Left colon (tissue), 2 donors: ENCODE measurements around the gene OR6K6. TPM values are rescaled to one million over a fixed set of nuclear protein-coding genes. Genes with fewer than 3 reads are reported as not detected.

Experiments
- ATAC-seq: fragments of 200-7000 bp; cut with Tn5 transposase; one replicate; pipeline ENCODE4 v1.9.1; 2020; ENCODE audit warnings: mild to moderate bottlenecking, moderate library complexity
- DNase-seq, 2 donors: peaks; one replicate each; pipeline ENCODE4 v3.0.0-alpha.2; 2020
- intact Hi-C, 2 donors: fragments of 100-400 bp; cut with DNase I in 1 of 2; cut with micrococcal nuclease in 1 of 2; formaldehyde crosslinking; loops; one replicate each; pipeline versions ENCODE4 v1.11.2 to v1.14.0; 2022; cut with DNase I, micrococcal nuclease
- long read RNA-seq: library from polyadenylated mRNA; unstranded; transcript quantifications from one replicate; pipeline ENCODE4 v2.0.0, GENCODE V29; 2021
- total RNA-seq, 2 donors: library from RNA; stranded (reverse); fragmentation: NEBNext Ultra II Directional; extraction: Animal tissue kit (Norgen Biotek cat#: 25700); gene quantifications; one replicate each; pipeline ENCODE4 v1.2.1, GENCODE V29; 2021
- donor health status: DM: no; HTN: no; CAD: no.
- donor health status: DM: yes; HTN: yes; CAD: no.

Gene OR6K6
- total RNA-seq, result not detected
- long read RNA-seq, result 0 reads

DNA sequence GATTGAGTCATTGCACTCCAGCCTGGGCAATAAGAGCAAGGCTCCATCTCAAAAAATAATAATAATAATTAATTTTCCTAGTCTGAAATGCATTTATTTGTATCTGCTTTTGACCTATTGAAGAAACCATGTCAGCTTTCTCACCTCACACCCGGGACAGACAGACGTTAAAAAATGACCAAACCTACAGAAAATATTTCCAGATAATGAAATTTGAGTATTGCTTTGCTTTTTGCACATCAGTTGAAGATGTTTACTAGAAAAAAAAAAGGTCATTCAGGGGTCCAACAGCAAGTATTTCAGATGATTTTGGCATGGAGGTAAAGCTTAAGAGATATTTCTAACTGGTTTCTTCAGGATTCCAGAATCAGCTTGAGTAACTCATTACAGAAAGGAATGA, at the start of gene OR6K6:
Gene OR6K6 (plus strand): TSS at position 301 of the 400 bp plus-strand sequence. CDS start 168 bp downstream, outside the sequence.
- DNase-seq, result no peak
- no peak for ATAC-seq
- intact Hi-C loops, result no loop called here

GRCh38 chr1:158706096-158706495, 48.4 kb upstream of the OR6K6 start:
- DNase-seq (no peak), ATAC-seq (no peak)
- intact Hi-C loops, result no loop called here

GRCh38 chr1:158711098-158711497, 43.4 kb upstream of the OR6K6 start:
- intact Hi-C loops, result no loop called here
- DNase-seq (no peak), ATAC-seq (no peak)

DNA sequence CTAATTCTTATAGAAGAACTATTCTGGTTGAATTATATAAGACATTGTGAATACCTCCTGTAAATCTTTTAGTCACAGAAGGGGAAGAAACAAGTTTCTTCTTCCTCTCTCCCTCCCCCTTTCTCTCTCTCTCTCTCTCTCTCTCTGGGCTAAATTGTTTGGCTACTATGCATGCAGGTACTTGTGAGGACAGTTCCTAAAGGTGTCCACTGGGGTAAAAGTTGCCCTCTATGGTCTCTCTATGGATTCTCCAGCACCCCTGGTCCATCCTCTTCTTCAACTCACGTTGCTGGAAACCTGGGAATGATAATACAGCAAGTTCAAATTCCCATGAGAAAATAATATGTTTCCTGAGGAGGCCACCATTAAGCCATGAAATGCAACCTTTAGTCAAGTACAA, 39.8 kb upstream of the OR6K6 start:
- DNase-seq (no peak), ATAC-seq (no peak)
- intact Hi-C loops, result no loop called here

DNA sequence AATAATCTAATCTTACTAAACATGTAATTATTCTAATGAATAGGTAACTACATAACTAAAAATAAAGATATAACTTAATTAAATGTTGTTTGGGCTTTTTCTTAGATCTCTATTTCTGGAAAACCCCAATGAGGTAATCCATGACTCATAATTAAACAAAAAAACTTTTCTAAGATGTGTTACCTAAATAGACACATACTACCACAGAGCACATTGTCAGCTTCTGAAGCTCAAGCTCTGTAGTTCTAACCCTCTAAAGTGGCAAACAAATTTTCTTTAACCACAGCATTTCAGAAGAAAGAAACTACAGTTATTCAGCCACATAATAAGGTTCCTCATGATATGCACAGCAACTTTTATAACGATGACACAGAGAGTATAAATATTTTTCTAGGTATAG, 38.2 kb upstream of the OR6K6 start:
- intact Hi-C loops, result no loop called here
- DNase-seq (no peak), ATAC-seq (no peak)

DNA sequence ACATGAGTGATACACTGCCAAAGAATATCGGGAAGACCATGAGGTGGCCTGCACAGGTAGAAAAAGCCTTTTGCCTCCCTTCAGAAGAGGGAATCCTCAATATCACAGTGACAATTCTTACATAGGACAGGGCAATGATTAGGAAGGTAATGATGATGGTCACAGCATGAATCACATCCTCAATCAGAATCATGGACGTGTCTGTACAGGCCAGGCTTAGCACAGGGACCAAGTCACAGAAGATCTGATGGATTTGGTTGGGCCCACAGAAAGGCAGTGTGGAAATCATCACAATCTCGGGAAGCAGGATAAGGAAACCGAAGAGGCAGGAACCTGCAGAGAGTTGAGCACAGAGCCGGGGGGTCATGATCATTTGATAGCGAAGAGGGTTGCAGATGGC, 37.2 kb upstream of the OR6K6 start:
- no peak for ATAC-seq
- intact Hi-C loops, result no loop called here

GRCh38 chr1:158719664-158720063, 34.9 kb upstream of the OR6K6 start:
- no peak for DNase-seq
- ATAC-seq, result no peak
- intact Hi-C loops, result no loop called here

More for the DNA sequence above, 37.2 kb upstream of the OR6K6 start:
- DNase-seq, result no peak

DNA sequence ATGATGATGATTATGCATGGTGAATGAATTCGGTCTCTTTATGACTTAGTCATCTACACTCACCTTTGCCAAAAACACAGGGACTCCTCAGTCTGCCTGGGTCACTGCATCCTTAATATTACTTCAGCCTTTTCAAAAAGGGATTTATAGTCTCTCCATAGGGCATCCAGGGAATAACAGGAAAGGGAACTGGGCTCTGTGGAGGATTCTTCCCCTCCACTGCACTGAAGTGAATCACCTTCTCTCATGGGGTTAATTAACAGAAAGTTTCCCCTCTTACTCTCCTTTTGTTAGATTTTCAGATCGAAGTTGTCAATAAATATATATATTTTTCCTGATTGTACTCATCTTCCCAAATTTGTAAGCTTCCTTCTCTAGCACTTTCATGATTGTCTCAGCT, 33.9 kb upstream of the OR6K6 start, which contains the start of gene OR6K3:
Gene OR6K3 (minus strand): TSS at position 101 of the 400 bp plus-strand sequence. CDS start 2,605 bp downstream, outside the sequence.
- ATAC-seq (no peak), DNase-seq (no peak)
- intact Hi-C loops, result no loop called here

DNA sequence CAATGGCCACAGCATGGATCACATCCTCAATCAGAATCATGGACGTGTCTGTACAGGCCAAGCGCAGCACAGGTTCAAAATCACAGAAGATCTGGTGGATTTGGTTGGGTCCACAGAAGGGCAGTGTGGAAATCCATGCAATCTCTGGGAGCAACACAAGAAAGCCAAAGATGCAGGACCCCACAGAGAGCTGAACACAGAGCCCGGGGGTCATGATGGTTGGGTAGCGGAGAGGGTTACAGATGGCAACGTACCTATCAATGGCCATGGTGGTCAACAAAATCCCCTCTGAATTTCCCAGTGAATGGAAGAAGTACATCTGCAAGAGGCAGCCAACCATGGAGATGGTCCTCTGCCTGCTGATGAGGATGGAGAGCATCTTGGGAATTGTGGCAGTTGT, 30.1 kb upstream of the OR6K6 start:
- ATAC-seq, result no peak
- no peak for DNase-seq
- intact Hi-C loops, result no loop called here

DNA sequence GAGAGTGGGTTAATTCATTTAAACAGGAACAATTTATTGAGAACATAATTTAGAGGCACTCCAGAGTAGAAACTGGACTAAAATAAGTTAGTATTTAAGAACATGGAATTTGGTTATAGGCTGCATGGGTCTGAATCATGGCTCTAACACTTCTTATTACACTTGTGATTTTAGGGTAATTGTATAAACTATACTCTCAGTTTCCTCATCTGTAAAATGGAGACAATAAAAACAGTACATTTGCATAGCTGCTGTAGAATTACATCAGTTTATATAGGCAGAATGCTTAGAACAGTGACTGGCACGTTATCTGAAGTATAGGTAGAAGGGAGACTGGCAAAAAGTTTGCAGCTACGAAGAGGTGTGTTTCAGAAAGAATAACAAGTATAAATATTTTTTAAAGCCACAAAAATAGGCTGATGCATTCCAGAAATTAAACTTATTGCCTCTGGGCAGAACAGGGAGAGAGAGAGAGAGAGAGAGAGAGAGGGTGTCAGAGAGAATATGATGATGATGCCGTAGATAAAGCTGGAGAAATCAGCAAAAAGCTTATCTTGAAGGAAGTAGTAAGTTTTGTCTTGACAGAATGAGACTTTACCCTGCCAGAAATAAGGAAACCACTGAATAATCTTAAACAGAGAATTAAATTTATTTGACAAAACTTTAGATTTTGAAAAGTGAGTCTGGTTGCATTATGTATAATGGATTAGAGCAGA, 25.9 kb upstream of the OR6K6 start:
- DNase-seq (no peak), ATAC-seq (no peak)
- intact Hi-C loops, result no loop called here

GRCh38 chr1:158730453-158730852, 24.1 kb upstream of the OR6K6 start:
- ATAC-seq (no peak), DNase-seq (no peak)
- intact Hi-C loops, result no loop called here

DNA sequence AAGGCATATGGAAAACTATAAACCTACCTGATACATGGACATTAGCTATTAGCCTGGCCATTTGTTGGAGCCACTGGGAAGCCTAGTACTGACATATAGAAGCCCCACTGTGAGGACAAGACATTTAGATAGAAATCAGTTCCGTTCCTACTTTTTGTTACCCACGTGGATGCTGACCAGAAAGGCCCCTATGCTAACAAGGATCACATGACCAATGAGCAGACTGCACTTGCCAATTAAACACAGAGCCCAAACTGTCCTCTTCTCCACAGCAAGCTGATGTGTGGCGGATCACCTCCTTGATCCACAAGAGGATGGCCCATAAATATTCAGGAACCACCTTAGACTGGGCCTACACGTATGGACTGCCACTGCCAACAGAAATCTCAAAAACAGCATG, 22.8 kb upstream of the OR6K6 start:
- intact Hi-C loops, result no loop called here
- ATAC-seq (no peak), DNase-seq (no peak)

GRCh38 chr1:158732524-158732923, 22.0 kb upstream of the OR6K6 start:
- intact Hi-C loops, result no loop called here
- ATAC-seq (no peak), DNase-seq (no peak)

- ATAC-seq, result no peak
- intact Hi-C loops, result no loop called here
These were observed 18.7 kb upstream of the OR6K6 start for GRCh38 chr1:158735848-158736247.

DNA sequence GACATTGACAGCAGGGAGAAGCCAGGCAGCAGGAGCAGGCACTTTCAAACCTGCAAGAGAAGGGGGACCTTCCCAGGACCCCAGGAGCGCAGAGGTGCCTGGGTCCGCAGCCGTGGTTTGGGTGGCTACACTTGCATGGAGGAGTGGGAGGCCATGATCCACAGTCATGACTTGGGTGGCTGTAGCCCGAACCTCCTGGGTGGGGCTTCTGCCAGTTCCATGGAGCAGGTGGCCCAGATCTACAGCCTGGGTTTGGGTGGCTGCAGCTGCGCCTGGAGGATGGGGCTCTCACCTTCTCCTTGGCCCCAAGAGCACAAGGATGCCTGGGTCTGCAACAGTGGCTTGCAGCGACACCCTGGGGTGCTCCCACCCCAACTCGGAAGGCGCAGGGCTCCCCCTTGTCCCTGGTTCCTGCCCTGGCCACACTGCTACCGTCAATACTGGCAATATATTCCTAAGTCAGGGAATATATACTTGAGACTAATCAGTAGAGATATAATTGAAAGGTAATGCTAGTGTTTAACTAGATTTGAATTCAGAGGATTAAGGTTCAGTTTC, 2.3 kb upstream of the OR6K6 start:
- intact Hi-C loops, result no loop called here

More at GRCh38 chr1:158735848-158736247, 18.7 kb upstream of the OR6K6 start:
- DNase-seq, result no peak

DNA sequence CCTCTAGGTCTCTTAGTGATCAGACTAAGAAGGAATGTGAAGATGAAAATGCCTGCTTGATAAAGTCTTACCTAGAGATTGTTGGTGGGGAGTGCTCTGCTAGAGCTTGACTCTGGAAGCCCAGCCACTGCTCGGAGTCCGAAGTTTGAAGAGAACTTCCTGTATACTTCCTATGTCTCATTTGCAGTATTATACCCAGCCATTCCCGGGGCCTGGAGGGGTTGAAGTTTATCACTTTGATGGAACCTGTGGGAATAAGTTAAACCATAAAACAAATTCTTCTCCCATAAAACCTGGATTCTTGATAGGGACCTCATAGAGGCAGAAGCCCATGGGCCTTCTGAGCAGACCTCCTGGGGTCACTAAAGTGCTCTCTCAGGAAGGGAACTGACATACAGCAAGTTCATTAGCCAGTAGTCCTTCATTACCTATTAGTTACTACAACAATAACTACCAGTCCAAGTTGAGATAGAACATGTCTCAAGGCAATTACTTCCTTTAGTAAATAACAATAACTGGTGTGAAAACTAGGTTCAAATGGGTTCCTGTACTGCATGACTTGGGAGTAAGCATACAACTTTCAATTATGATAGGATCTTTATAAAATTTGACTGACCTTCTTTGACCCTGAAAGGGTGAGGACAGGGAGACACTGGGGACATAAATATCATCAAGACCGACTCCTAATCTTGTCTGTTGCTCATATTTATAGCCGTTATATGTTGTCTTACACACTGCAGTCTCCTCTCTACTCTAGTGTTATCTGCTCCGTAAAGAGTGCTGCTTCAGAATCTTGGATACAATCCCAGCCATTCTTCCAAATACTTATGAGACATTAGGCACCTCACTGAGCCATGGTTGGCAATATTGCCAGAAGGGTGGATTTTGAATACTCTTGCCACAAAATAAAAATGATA, 17.7 kb downstream of the OR6K6 start, which contains the start of gene OR6N1:
Gene OR6N1 (minus strand): TSS at position 246 of the 917 bp plus-strand sequence. CDS start 5,513 bp downstream, outside the sequence.
- ATAC-seq (no peak), DNase-seq (no peak)
- intact Hi-C loops, result no loop called here

More for the DNA sequence above, 2.3 kb upstream of the OR6K6 start:
- ATAC-seq (no peak), DNase-seq (no peak)

DNA sequence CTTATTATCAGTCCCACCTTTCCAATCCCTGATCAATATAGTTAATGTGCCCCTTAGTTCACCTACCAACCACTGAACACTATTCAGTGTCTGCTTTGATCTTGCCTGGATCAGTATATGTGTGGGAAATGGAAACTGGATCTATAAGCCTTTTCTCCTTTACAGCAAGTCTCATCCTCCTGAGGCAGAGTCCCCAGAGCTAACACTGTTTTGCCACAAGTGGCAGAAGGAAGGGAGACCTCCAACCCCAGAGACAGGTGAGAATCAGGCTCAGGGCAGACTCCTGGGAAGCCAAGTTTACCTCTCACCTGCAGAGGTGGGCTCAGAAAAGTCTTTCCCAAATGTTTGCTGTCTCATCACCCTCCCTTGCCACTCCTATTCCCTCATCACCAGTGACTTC, 26.6 kb downstream of the OR6K6 start, which contains the start of gene OR6N2:
Gene OR6N2 (minus strand): TSS at position 101 of the 400 bp plus-strand sequence. CDS start 3,569 bp downstream, outside the sequence.
- intact Hi-C loops, result no loop called here
- DNase-seq, result no peak
- no peak for ATAC-seq

GRCh38 chr1:158793604-158794003, 39.1 kb downstream of the OR6K6 start:
- DNase-seq (no peak), ATAC-seq (no peak)
- intact Hi-C loops, result no loop called here

- no peak for DNase-seq
- intact Hi-C loops, result no loop called here
- no peak for ATAC-seq
These were observed 39.7 kb downstream of the OR6K6 start for GRCh38 chr1:158794247-158794646.
